ENCODE results near the gene DOK7. TPM values are rescaled to one million over a fixed set of nuclear protein-coding genes. Genes with fewer than 3 reads are reported as not detected.

The DOK7 gene
- total and polyA plus RNA-seq, 4 donors = 0.13 to 0.84 (median 0.46) TPM

- Histone ChIP-seq H3K9ac (ENCODE audit: low read depth in 1 of 2, low read length in 2 of 2) (no peak overlapping the region), H3K27me3 (ENCODE audit: control insufficient read depth in 4 of 4, insufficient read depth in 4 of 4, low read length in 3 of 4) (no peaks in the 10 kb centered on the region), H3K36me3 (ENCODE audit: control insufficient read depth in 4 of 4, insufficient read depth in 3 of 4, low read depth in 1 of 4, low read length in 3 of 4) (peaks cover 0 to 21% (median 8%) of the 10 kb centered on the region in 4 donors), H3K4me1 (ENCODE audit: control insufficient read depth in 4 of 4, insufficient read depth in 4 of 4, low read length in 3 of 4) (peaks cover 2 to 9% (median 5%) of the 10 kb centered on the region in 4 donors), H3K4me3 (ENCODE audit: low read depth in 1 of 3, low read length in 3 of 3) (no peak overlapping the region), H3K27ac (ENCODE audit: low read depth in 1 of 2, low read length in 2 of 2) (no peak overlapping the region), H3K9me3 (ENCODE audit: control insufficient read depth in 4 of 4, low read length in 3 of 4) (no peaks in the 10 kb centered on the region)
- WGBS = 96% methylated on average over 53 of the region's 53 CpGs
- DNase-seq (ENCODE audit: low spot score) = no peak
- TF ChIP-seq NR2F2 (IDR thresholded peaks at IDR 0.05) (no peak), REST (IDR thresholded peaks at IDR 0.05) (no peak), FOXA2 (IDR thresholded peaks at IDR 0.05) (no peak), HNF4A (conservative IDR thresholded peaks at IDR 0.05) (no peak), YY1 (IDR thresholded peaks at IDR 0.05) (no peak), CTCF (IDR thresholded peaks at IDR 0.05; ENCODE audit: low read depth, low read length, missing input control) (no peak)
Measured at GRCh38 chr4:3447431-3448395, 15.4 kb upstream of the DOK7 start.

DNA sequence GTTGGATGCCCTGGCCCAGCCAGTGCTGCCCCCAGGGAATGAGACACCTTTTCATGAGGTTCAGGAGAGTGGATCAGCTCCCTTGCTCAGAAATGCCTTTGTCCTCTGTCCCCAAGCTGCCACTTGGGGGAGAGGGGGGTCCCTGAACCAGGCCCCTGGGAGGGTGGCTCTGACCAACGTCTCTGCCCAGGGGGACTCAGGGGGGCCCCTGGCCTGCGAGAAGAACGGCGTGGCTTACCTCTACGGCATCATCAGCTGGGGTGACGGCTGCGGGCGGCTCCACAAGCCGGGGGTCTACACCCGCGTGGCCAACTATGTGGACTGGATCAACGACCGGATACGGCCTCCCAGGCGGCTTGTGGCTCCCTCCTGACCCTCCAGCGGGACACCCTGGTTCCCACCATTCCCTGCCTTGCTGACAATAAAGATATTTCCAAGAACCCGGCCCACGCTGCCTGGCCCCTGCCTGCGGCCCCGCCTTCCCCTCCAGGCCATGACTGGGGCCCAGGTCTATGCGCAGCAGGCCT, 14.0 kb upstream of the DOK7 start:
- Histone ChIP-seq H3K9ac (ENCODE audit: low read depth in 1 of 2, low read length in 2 of 2) (no peak overlapping the region), H3K27me3 (ENCODE audit: control insufficient read depth in 4 of 4, insufficient read depth in 4 of 4, low read length in 3 of 4) (no peaks in the 10 kb centered on the region), H3K36me3 (ENCODE audit: control insufficient read depth in 4 of 4, insufficient read depth in 3 of 4, low read depth in 1 of 4, low read length in 3 of 4) (peaks cover 0 to 21% (median 8%) of the 10 kb centered on the region in 4 donors), H3K27ac (ENCODE audit: low read depth in 1 of 2, low read length in 2 of 2) (no peak overlapping the region), H3K4me3 (ENCODE audit: low read depth in 1 of 3, low read length in 3 of 3) (no peak overlapping the region), H3K4me1 (ENCODE audit: control insufficient read depth in 4 of 4, insufficient read depth in 4 of 4, low read length in 3 of 4) (no peaks in the 10 kb centered on the region), H3K9me3 (ENCODE audit: control insufficient read depth in 4 of 4, low read length in 3 of 4) (no peaks in the 10 kb centered on the region)
- WGBS = 96% methylated on average over 21 of the region's 21 CpGs
- TF ChIP-seq ZBTB33 (IDR thresholded peaks at IDR 0.05) (no peak), RXRA (IDR thresholded peaks at IDR 0.05) (no peak), GABPA (IDR thresholded peaks at IDR 0.05 in 1 of 2, conservative IDR thresholded peaks at IDR 0.05 in 1 of 2) (no peak), JUND (IDR thresholded peaks at IDR 0.05) (no peak), FOXA1 (IDR thresholded peaks at IDR 0.05) (no peak)
- TF ChIP-seq, protein P1, sequence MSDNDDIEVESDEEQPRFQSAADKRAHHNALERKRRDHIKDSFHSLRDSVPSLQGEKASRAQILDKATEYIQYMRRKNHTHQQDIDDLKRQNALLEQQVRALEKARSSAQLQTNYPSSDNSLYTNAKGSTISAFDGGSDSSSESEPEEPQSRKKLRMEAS (IDR thresholded peaks at IDR 0.05) = no peak
- DNase-seq (ENCODE audit: low spot score) = no peak
